DND-41 (cell line): ENCODE results near the gene HHEX.

Experiments
- ATAC-seq: fragments of 200-7000 bp; cut with Tn5 transposase; 3 replicates; pipeline ENCODE4 v1.9.1; 2021; ENCODE audit warnings: low read depth; ENCODE audit not compliant: insufficient read depth
- DNase-seq: peaks from one replicate; pipeline ENCODE4 v3.0.0-alpha.2; 2020
- H2AFZ ChIP-seq: 2 replicates; pipeline ENCODE4 v1.6.0; 2012; ENCODE audit warnings: low read depth, low read length
- H3K27ac ChIP-seq: 2 replicates; pipeline ENCODE4 v1.5.1; 2012; ENCODE audit warnings: low read length, inconsistent platforms
- H3K27me3 ChIP-seq: fragments of 200-600 bp; sonication (generic); 2 replicates; pipeline ENCODE4 v1.6.0; 2012; ENCODE audit warnings: low read length, mild to moderate bottlenecking, inconsistent platforms; ENCODE audit not compliant: insufficient read depth, poor library complexity
- H3K36me3 ChIP-seq: 2 replicates; pipeline ENCODE4 v1.5.1; 2012; ENCODE audit warnings: low read length, inconsistent platforms; ENCODE audit not compliant: insufficient read depth
- H3K4me1 ChIP-seq: 2 replicates; pipeline ENCODE4 v1.5.1; 2012; ENCODE audit warnings: mild to moderate bottlenecking, low read length; ENCODE audit not compliant: insufficient read depth
- H3K4me2 ChIP-seq: 2 replicates; pipeline ENCODE4 v1.6.0; 2012; ENCODE audit warnings: mild to moderate bottlenecking, moderate library complexity, low read length, inconsistent platforms; ENCODE audit not compliant: insufficient read depth
- H3K4me3 ChIP-seq, 2 experiments: fragments of 200-600 bp in 1 of 2; shearing (Covaris generic) in 1 of 2; 2 replicates each; pipeline ENCODE4 v1.5.1; 2012 to 2016; ENCODE audit warnings: inconsistent platforms in 2 of 2, low read length in 2 of 2, mild to moderate bottlenecking in 2 of 2, low read depth in 1 of 2, moderate library complexity in 1 of 2
- H3K79me2 ChIP-seq: 2 replicates; pipeline ENCODE4 v1.6.0; 2012; ENCODE audit warnings: low read length, inconsistent platforms; ENCODE audit not compliant: insufficient read depth
- H3K9ac ChIP-seq: 2 replicates; pipeline ENCODE4 v1.6.0; 2012; ENCODE audit warnings: low read depth, mild to moderate bottlenecking, inconsistent platforms, low read length, moderate library complexity
- H3K9me3 ChIP-seq: 2 replicates; pipeline ENCODE4 v1.5.1; 2012; ENCODE audit warnings: low read length, moderate library complexity, mild to moderate bottlenecking, inconsistent platforms; ENCODE audit not compliant: insufficient read depth, severe bottlenecking
- H4K20me1 ChIP-seq: 2 replicates; pipeline ENCODE4 v1.6.0; 2012; ENCODE audit warnings: low read length; ENCODE audit not compliant: insufficient read depth
- EZH2 ChIP-seq: IDR thresholded peaks from 3 replicates; pipeline ENCODE4 v1.6.1; 2012; ENCODE audit warnings: borderline replicate concordance, low read depth, mild to moderate bottlenecking, moderate library complexity, low read length, inconsistent platforms; ENCODE audit not compliant: severe bottlenecking
- TF ChIP-seq, protein P1 (sequence below): IDR thresholded peaks from 2 replicates; pipeline ENCODE4 v1.5.1; 2012; ENCODE audit warnings: borderline replicate concordance, low read length, moderate library complexity, mild to moderate bottlenecking; ENCODE audit not compliant: poor library complexity, severe bottlenecking; ENCODE audit errors: extremely low read depth

HHEX gene

GRCh38 chr10:92714152-92714845, 24.5 kb downstream of the HHEX start:
- Histone ChIP-seq H3K27ac (no peak overlapping the region), H3K4me3 (no peak overlapping the region)
- no peak for ATAC-seq

GRCh38 chr10:92714872-92715271, 25.1 kb downstream of the HHEX start:
- ATAC-seq (no peak), DNase-seq (no peak)
- peaks cover 11% of the 10 kb centered on the region for H3K9me3 ChIP-seq
- no peak overlapping the region for H2AFZ ChIP-seq
- no peak overlapping the region for H3K27ac ChIP-seq
- H3K79me2 ChIP-seq = no peaks in the 10 kb centered on the region
- H3K4me1 ChIP-seq = peaks cover 4% of the 10 kb centered on the region; the same call in 1 of the 2 replicates
- TF ChIP-seq EZH2 = no peak
- TF ChIP-seq, protein P1, sequence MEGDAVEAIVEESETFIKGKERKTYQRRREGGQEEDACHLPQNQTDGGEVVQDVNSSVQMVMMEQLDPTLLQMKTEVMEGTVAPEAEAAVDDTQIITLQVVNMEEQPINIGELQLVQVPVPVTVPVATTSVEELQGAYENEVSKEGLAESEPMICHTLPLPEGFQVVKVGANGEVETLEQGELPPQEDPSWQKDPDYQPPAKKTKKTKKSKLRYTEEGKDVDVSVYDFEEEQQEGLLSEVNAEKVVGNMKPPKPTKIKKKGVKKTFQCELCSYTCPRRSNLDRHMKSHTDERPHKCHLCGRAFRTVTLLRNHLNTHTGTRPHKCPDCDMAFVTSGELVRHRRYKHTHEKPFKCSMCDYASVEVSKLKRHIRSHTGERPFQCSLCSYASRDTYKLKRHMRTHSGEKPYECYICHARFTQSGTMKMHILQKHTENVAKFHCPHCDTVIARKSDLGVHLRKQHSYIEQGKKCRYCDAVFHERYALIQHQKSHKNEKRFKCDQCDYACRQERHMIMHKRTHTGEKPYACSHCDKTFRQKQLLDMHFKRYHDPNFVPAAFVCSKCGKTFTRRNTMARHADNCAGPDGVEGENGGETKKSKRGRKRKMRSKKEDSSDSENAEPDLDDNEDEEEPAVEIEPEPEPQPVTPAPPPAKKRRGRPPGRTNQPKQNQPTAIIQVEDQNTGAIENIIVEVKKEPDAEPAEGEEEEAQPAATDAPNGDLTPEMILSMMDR = no peak
- H3K9ac ChIP-seq = no peak overlapping the region
- H4K20me1 ChIP-seq = no peaks in the 10 kb centered on the region
- H3K4me2 ChIP-seq = no peak overlapping the region
- H3K36me3 ChIP-seq = no peaks in the 10 kb centered on the region
- H3K4me3 ChIP-seq = no peak overlapping the region
- no peaks in the 10 kb centered on the region for H3K27me3 ChIP-seq

More at GRCh38 chr10:92714152-92714845, 24.5 kb downstream of the HHEX start:
- Histone ChIP-seq H3K9ac (no peak overlapping the region), H3K9me3 (peaks cover 11% of the 10 kb centered on the region), H3K36me3 (no peaks in the 10 kb centered on the region), H3K4me2 (no peak overlapping the region), H3K4me1 (peaks cover 4% of the 10 kb centered on the region; the same call in 1 of the 2 replicates), H3K79me2 (no peaks in the 10 kb centered on the region), H2AFZ (no peak overlapping the region), H4K20me1 (no peaks in the 10 kb centered on the region), H3K27me3 (no peaks in the 10 kb centered on the region)
- DNase-seq = no peak
- TF ChIP-seq, protein P1 = no peak
- no peak for TF ChIP-seq EZH2

DNA sequence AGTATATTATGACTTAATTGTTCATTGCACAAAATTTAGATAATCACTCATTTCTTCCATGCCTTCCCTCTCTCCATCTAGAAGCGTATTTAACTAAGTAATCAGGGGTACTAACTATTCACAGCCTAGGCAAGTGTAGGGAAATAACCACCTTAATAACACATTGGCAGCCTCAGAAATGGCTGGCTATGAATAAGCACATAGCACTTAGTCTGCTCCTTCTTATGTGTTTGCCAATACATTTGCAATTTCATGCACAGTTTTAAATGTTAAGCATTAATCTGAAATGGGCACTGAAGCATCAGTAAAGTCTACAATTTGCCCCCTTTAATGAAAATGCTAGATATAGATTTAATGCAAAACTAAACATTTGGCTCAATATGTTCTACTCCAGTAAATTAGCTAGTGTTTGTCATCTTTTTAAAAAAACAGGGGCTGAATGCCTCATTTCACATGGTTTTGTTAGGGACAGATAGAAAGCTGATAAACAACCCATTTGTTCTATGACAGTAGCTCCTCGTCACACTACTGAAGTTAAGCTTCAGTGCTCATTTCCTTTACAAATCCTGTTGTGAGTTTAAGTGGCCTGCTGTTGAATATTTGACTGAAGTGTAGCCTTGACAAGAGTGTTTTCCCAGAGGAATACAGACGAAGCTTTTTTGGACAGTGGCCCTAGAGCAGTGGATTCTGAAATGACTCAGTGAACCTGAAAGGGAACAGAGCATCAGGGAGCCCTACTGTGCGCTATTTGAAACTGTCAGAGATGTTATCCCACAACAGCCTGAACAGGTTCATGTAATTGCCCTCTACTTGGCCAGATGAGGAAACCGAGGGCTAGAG, 30.5 kb downstream of the HHEX start:
- Histone ChIP-seq H3K4me2 (no peak overlapping the region), H3K9ac (no peak overlapping the region), H3K79me2 (no peaks in the 10 kb centered on the region), H3K36me3 (no peaks in the 10 kb centered on the region), H3K27me3 (no peaks in the 10 kb centered on the region), H2AFZ (no peak overlapping the region), H3K9me3 (no peaks in the 10 kb centered on the region), H4K20me1 (no peaks in the 10 kb centered on the region), H3K4me3 (no peak overlapping the region), H3K4me1 (no peaks in the 10 kb centered on the region), H3K27ac (no peak overlapping the region)
- DNase-seq = no peak
- TF ChIP-seq EZH2 = no peak
- TF ChIP-seq, protein P1 = no peak
- ATAC-seq = no peak
